MCF 10A (cell line): ENCODE results near the gene MED17. TPM values are rescaled to one million over a fixed set of nuclear protein-coding genes. Genes with fewer than 3 reads are reported as not detected.
"Not testable (repeated sequence)": the region's sequence is repeated elsewhere in the genome, so short reads cannot be mapped to it uniquely, and the experiment has no call there.

Source experiments
- BruUV-seq: library from RNA; stranded (reverse); fragments of 400-500 nt; replicated peaks from 2 replicates; lab custom pipeline; 2021; lab: Mats Ljungman, UMichigan
- CTCF ChIA-PET: fragments of 300-600 bp; sonication (Branson Sonifier 250); formaldehyde crosslinking; extraction: SDS; loops from one replicate; lab custom pipeline; 2021; ENCODE audit warnings: antibody characterized with exemption, inconsistent platforms; lab: Yijun Ruan, JAX
- POLR2A ChIA-PET: fragments of 300-600, 350-650 bp; sonication (Branson Sonifier 250); formaldehyde crosslinking; extraction: SDS; loops from one replicate; lab custom pipeline; 2020; ENCODE audit warnings: antibody characterized with exemption, inconsistent platforms; lab: Yijun Ruan, JAX
- DNase-seq: peaks from one replicate; pipeline ENCODE4 v3.0.0-alpha.2; 2018; ENCODE audit not compliant: unreplicated experiment
- H3K27ac Mint-ChIP-seq: one replicate; pipeline ENCODE4 v1.8.0; 2022; ENCODE audit warnings: mild to moderate bottlenecking, low read depth, mixed read lengths; ENCODE audit not compliant: unreplicated experiment
- H3K27me3 Mint-ChIP-seq: one replicate; pipeline ENCODE4 v1.8.0; 2022; ENCODE audit warnings: mixed read lengths; ENCODE audit not compliant: insufficient read depth, unreplicated experiment
- H3K36me3 Mint-ChIP-seq: one replicate; pipeline ENCODE4 v1.8.0; 2022; ENCODE audit warnings: mild to moderate bottlenecking, moderate library complexity, mixed read lengths; ENCODE audit not compliant: insufficient read depth, unreplicated experiment
- H3K4me1 Mint-ChIP-seq: one replicate; pipeline ENCODE4 v1.8.0; 2022; ENCODE audit warnings: mixed read lengths; ENCODE audit not compliant: insufficient read depth, unreplicated experiment
- H3K4me3 Mint-ChIP-seq: one replicate; pipeline ENCODE4 v1.8.0; 2022; ENCODE audit warnings: mild to moderate bottlenecking, moderate library complexity, mixed read lengths; ENCODE audit not compliant: unreplicated experiment
- H3K9me3 Mint-ChIP-seq: one replicate; pipeline ENCODE4 v1.8.0; 2022; ENCODE audit warnings: mixed read lengths; ENCODE audit not compliant: unreplicated experiment
- intact Hi-C: fragments of 100-400 bp; cut with micrococcal nuclease; formaldehyde crosslinking; loops from 2 replicates; pipeline ENCODE4 v1.14.1; 2022
- total RNA-seq: library from RNA; stranded (reverse); gene quantifications from 2 replicates; pipeline ENCODE4 v1.2.3, GENCODE V29; 2022
- TF ChIP-seq, protein P1 (sequence below): fragments of 200-600 bp; IDR thresholded peaks from one replicate; pipeline ENCODE4 v1.8.0; 2022; ENCODE audit warnings: antibody characterized with exemption, mild to moderate bottlenecking; ENCODE audit not compliant: unreplicated experiment

MED17 gene
- total RNA-seq, 1 experiment from 2014 or later: 42.2 TPM

DNA sequence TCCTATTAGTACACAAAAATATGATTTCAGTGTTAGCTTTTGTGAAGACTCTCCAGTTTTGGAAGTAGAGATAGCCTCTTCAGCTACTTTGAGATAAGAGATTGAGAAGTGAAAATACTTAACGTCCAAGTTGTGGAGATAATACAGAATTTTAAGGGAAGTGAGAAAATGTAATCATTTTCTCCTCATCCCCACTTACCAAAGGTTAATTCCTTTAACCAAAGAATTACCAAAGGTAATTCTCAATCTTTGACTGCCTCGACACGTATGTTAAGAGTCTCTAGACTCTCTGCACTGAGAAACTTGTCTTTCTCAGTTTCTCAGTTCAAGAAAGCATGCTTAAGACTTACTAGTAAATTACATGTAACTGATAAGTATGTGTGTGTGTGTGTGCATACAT lies 27.3 kb upstream of the MED17 start:
- no peaks in the 10 kb centered on the region for H3K4me1 Mint-ChIP-seq
- no peak overlapping the region for H3K4me3 Mint-ChIP-seq
- CTCF ChIA-PET: interaction anchor here (0.5 kb wide), 1 partner anchor 522 kb away, joined by 3 read pairs; no protein-coding TSS in a partner anchor
- no TSS peak for BruUV-seq
- intact Hi-C loops: no loop called here
- TF ChIP-seq, protein P1, sequence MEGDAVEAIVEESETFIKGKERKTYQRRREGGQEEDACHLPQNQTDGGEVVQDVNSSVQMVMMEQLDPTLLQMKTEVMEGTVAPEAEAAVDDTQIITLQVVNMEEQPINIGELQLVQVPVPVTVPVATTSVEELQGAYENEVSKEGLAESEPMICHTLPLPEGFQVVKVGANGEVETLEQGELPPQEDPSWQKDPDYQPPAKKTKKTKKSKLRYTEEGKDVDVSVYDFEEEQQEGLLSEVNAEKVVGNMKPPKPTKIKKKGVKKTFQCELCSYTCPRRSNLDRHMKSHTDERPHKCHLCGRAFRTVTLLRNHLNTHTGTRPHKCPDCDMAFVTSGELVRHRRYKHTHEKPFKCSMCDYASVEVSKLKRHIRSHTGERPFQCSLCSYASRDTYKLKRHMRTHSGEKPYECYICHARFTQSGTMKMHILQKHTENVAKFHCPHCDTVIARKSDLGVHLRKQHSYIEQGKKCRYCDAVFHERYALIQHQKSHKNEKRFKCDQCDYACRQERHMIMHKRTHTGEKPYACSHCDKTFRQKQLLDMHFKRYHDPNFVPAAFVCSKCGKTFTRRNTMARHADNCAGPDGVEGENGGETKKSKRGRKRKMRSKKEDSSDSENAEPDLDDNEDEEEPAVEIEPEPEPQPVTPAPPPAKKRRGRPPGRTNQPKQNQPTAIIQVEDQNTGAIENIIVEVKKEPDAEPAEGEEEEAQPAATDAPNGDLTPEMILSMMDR: no peak
- POLR2A ChIA-PET: interaction anchor here (1.3 kb wide), 1 partner anchor 15 kb away, joined by 7 read pairs; the partner anchor contains the start of genes C11orf54 and TAF1D
- peaks cover 54% of the 10 kb centered on the region for H3K36me3 Mint-ChIP-seq
- no peaks in the 10 kb centered on the region for H3K9me3 Mint-ChIP-seq
- no peak for DNase-seq
- H3K27me3 Mint-ChIP-seq: no peaks in the 10 kb centered on the region
- H3K27ac Mint-ChIP-seq: no peak overlapping the region

DNA sequence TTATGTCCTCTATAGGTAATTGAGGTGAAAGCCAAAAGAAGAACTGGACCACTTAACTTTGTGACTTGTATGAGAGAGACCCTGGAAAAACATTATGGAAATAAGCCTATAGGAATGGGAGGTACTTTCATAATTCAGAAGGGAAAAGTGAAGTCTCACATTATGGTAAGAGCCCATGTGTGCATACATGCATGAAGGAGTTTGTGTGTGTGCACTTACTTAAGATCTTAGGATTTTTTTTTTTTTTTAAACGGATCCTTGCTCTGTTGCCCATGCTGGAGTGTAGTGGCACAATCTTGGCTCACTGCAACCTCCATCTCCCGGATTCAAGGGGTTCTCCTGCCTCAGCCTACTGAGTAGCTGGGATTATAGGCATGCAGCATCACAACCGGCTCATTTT lies 26.8 kb upstream of the MED17 start:
- no peak for DNase-seq
- peaks cover 54% of the 10 kb centered on the region for H3K36me3 Mint-ChIP-seq
- intact Hi-C loops: no loop called here
- no TSS peak for BruUV-seq
- no peaks in the 10 kb centered on the region for H3K4me1 Mint-ChIP-seq
- ChIA-PET POLR2A (no interaction called here), CTCF (no interaction called here)
- no peaks in the 10 kb centered on the region for H3K27me3 Mint-ChIP-seq
- no peaks in the 10 kb centered on the region for H3K9me3 Mint-ChIP-seq
- H3K27ac Mint-ChIP-seq: no peak overlapping the region
- no peak overlapping the region for H3K4me3 Mint-ChIP-seq
- TF ChIP-seq, protein P1: no peak

DNA sequence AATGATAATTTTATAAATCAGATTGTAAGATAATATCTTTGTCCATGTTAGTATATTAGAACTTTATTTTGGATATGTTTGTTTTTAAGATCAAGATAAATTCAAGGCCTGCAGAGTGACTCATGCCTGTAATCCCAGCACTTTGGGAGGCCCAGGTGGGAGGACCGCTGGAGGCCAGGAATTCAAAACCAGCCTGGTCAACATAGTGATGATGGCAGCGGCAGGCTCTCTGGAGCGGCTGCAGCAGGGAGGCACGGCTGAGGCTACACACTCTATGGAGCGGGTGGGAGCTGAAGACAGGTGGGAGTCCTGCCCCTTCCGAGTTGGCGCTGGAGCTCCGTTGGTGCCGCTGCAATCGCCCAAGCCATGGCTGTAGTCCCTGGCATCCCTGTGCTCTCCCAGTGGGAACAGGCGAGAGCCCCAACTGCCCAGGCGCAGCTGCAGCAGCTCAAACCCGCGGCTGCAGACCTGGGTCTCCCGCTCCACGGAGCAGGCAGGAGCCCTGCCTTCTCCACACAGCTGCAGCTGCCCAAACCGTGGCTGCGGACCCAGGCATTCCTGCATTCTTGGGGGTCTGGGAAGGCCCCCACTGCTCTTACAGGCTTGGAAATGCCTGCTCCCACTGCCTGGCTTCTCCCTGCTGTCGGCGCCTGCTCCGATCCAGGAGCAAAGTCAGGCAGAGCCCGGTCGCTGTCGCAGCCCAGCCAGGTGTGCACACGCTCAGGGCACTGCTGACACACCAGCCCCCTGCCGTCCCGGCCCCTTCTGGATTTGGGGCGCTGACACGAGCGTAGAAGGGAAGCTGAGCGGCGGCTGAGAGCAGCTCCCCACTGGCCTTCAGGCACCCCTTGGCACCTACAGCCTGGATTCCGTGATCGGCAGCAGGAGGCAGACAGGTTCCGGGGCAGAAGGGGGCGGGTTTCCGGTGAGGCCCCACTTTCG lies 25.9 kb upstream of the MED17 start:
- no TSS peak for BruUV-seq
- ChIA-PET POLR2A (no interaction called here), CTCF (interaction anchor here (0.6 kb wide), 1 partner anchor 1335 kb away, joined by 3 read pairs; no protein-coding TSS in a partner anchor)
- Mint-ChIP-seq H3K36me3 (peaks cover 54% of the 10 kb centered on the region), H3K4me1 (no peaks in the 10 kb centered on the region), H3K4me3 (no peak overlapping the region), H3K27me3 (no peaks in the 10 kb centered on the region), H3K27ac (no peak overlapping the region), H3K9me3 (no peaks in the 10 kb centered on the region)
- intact Hi-C loops: no loop called here
- DNase-seq: no peak
- TF ChIP-seq, protein P1: no peak

DNA sequence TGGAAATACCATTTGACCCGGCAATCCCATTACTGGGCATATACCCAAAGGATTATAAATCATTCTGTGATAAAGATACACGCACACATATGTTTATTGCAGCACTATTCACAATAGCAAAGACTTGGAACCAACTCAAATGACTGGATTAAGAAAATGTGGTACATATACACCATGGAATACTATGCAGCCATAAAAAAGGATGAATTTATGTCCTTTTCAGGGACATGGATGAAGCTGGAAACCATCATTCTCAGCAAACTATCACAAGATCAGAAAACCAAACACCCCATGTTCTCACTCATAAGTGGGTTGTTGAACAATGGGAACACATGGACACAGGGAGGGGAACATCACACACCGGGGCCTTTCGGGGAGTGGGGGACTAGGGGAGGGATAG lies 25.0 kb upstream of the MED17 start:
- H3K4me3 Mint-ChIP-seq, H3K4me1 Mint-ChIP-seq, DNase-seq, H3K27me3 Mint-ChIP-seq, intact Hi-C loops, H3K9me3 Mint-ChIP-seq, H3K27ac Mint-ChIP-seq, BruUV-seq: not testable (repeated sequence)
- CTCF ChIA-PET: interaction anchor here (1.0 kb wide), 1 partner anchor 162 kb away, joined by 6 read pairs; no protein-coding TSS in a partner anchor
- POLR2A ChIA-PET: interaction anchor here (1.0 kb wide), 1 partner anchor 17 kb away, joined by 4 read pairs; the partner anchor contains the start of genes C11orf54 and TAF1D
- peaks cover 54% of the 10 kb centered on the region for H3K36me3 Mint-ChIP-seq
